ENCODE measurements around the gene USP22. TPM values are rescaled to one million over a fixed set of nuclear protein-coding genes. Genes with fewer than 3 reads are reported as not detected.

Gene USP22
- total and polyA plus RNA-seq, 2 of the 13 experiments (the other 11 are each of a cell fraction or from before 2014, with no cell fraction given), result 98.0 to 130 TPM

DNA sequence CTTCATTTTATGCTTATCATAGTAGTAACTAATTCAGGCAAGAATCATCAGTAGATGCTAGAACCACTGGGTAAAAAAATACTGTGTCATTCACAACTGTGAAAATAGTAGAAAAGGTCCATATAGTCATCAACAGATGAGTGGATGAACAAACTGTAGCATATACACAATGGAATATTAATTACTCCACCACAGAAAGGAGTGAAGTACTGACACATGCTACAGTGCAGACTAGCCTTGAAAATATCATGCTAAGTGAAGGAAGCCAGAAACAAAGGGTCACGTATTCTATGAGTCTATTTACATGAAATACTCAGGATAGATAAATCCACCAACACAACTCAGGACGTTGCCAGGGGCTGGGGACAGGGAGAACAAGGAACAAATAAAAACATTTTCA, 13.3 kb downstream of the USP22 start:
- DNase-seq (ENCODE audit: low spot score) (no peak), FAIRE-seq (no peak), ATAC-seq (no peak)
- no peak overlapping the region for H3K4me3 ChIP-seq (replicated peaks in 1 of 3; ENCODE audit: insufficient read depth in 1 of 3, low read depth in 2 of 3, low read length in 3 of 3)
- intact Hi-C loops (cut with micrococcal nuclease; ENCODE audit: unreplicated experiment), result no loop called here
- no peak overlapping the region for H3K27ac ChIP-seq (ENCODE audit: extremely low read length, insufficient read depth, low read length)
- no peak overlapping the region for H3K4me2 ChIP-seq (ENCODE audit: low read depth, low read length)
- no peak overlapping the region for H3K9ac ChIP-seq (ENCODE audit: insufficient read depth, low read depth, low read length)
- WGBS (ENCODE audit: low lambda C conversion rate), result 91% methylated on average over 2 of the region's 2 CpGs
- peaks cover 98% of the 10 kb centered on the region for H4K20me1 ChIP-seq (ENCODE audit: insufficient read depth, low read length)
- no TSS peak for BruUV-seq (replicated peaks)
- no peaks in the 10 kb centered on the region for H3K27me3 ChIP-seq (ENCODE audit: control insufficient read depth in 1 of 2, insufficient read depth in 2 of 2, low read length in 2 of 2)
- H3K36me3 ChIP-seq (replicated peaks in 1 of 2; ENCODE audit: control insufficient read depth in 1 of 2, insufficient read depth in 2 of 2, low read length in 2 of 2), result peaks cover 28 to 54% of the 10 kb centered on the region in 2 experiments
- H3K9me3 ChIP-seq (ENCODE audit: low read length), result no peaks in the 10 kb centered on the region
- CTCF ChIA-PET (ENCODE audit: low intra/inter-chr PET ratio, low total read pairs), result no interaction called here
- H3K79me2 ChIP-seq (ENCODE audit: insufficient read depth, low read length), result peaks cover 98% of the 10 kb centered on the region
- no peak for TF ChIP-seq HOXD1 (CRISPR knock-in tag; IDR thresholded peaks at IDR 0.05)
- no peak for TF ChIP-seq FOXP1 (IDR thresholded peaks at IDR 0.05)
- TF ChIP-seq FOXP1 (CRISPR knock-in tag; IDR thresholded peaks at IDR 0.05), result no peak
- no peak for TF ChIP-seq ZNF75D (CRISPR knock-in tag; IDR thresholded peaks at IDR 0.05; ENCODE audit: borderline replicate concordance)
- TF ChIP-seq CBFB (CRISPR knock-in tag; IDR thresholded peaks at IDR 0.05), result no peak
- TF ChIP-seq ARID2 (CRISPR knock-in tag; IDR thresholded peaks at IDR 0.05; ENCODE audit: borderline replicate concordance), result no peak
- no peak for TF ChIP-seq JARID2 (CRISPR knock-in tag; IDR thresholded peaks at IDR 0.05; ENCODE audit: insufficient replicate concordance)
- TF ChIP-seq ETV5 (CRISPR knock-in tag; IDR thresholded peaks at IDR 0.05; ENCODE audit: borderline replicate concordance), result no peak
- TF ChIP-seq BHLHE40 (IDR thresholded peaks at IDR 0.05; ENCODE audit: low read length), result no peak
- TF ChIP-seq, protein P1, sequence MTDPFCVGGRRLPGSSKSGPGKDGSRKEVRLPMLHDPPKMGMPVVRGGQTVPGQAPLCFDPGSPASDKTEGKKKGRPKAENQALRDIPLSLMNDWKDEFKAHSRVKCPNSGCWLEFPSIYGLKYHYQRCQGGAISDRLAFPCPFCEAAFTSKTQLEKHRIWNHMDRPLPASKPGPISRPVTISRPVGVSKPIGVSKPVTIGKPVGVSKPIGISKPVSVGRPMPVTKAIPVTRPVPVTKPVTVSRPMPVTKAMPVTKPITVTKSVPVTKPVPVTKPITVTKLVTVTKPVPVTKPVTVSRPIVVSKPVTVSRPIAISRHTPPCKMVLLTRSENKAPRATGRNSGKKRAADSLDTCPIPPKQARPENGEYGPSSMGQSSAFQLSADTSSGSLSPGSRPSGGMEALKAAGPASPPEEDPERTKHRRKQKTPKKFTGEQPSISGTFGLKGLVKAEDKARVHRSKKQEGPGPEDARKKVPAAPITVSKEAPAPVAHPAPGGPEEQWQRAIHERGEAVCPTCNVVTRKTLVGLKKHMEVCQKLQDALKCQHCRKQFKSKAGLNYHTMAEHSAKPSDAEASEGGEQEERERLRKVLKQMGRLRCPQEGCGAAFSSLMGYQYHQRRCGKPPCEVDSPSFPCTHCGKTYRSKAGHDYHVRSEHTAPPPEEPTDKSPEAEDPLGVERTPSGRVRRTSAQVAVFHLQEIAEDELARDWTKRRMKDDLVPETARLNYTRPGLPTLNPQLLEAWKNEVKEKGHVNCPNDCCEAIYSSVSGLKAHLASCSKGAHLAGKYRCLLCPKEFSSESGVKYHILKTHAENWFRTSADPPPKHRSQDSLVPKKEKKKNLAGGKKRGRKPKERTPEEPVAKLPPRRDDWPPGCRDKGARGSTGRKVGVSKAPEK (CRISPR knock-in tag; IDR thresholded peaks at IDR 0.05; ENCODE audit: borderline replicate concordance), result no peak
- no peak for TF ChIP-seq ZHX2 (IDR thresholded peaks at IDR 0.05; ENCODE audit: low read depth)
- TF ChIP-seq ZHX2 (CRISPR knock-in tag; IDR thresholded peaks at IDR 0.05; ENCODE audit: borderline replicate concordance), result no peak
- TF ChIP-seq YEATS4 (CRISPR knock-in tag; IDR thresholded peaks at IDR 0.05; ENCODE audit: borderline replicate concordance), result no peak
- TF ChIP-seq ADNP (CRISPR knock-in tag; IDR thresholded peaks at IDR 0.05), result no peak
- TF ChIP-seq HMGA1 (CRISPR knock-in tag; conservative IDR thresholded peaks at IDR 0.05), result no peak
- TF ChIP-seq SUZ12 (IDR thresholded peaks at IDR 0.05; ENCODE audit: low read depth, low read length), result no peak
- in situ Hi-C loops (cut with HindIII; ENCODE audit: extremely low pct_ligation_motif_present, low pct_unique_long_range_greater_than_20kb), result no loop called here
- peaks cover 14% of the 10 kb centered on the region for H3K4me1 ChIP-seq (ENCODE audit: insufficient read depth, low read length)
- POLR2A ChIA-PET, result no interaction called here
- no peak overlapping the region for H2AFZ ChIP-seq (ENCODE audit: low read length)
